ENCODE results near the gene RPL37A.

DNA sequence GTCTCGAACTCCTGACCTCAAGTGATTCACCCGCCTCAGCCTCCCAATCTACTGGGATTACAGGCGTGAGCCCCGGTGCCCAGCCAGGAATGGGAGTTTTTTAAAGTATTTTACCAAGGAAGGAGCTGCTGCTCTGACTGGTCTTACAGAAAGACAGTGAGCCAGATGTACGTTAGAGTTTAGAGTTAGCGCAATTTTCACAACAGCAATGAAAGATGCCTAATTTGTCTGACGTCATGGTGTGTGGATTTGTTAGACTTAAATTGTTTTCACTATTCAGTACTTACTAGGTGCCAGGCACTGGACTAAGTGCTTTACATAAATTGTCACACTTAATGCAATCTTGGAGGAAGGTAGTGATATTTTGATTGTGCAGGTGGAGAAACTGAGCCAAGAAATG lies 12.4 kb upstream of the RPL37A start:
- no peak for TF ChIP-seq CTCF (IDR thresholded peaks at IDR 0.05)
- no peak for TF ChIP-seq POLR2A (IDR thresholded peaks at IDR 0.05)

All from adrenal gland (tissue), 5 donors.